NCI-H748 (cell line): ENCODE results near the gene SH3BP5L.
"Not testable (repeated sequence)": the region's sequence is repeated elsewhere in the genome, so short reads cannot be mapped to it uniquely, and the experiment has no call there.

Experiments used
- DNase-seq: peaks from one replicate; lab custom pipeline; 2025; ENCODE audit not compliant: unreplicated experiment; lab: John Stamatoyannopoulos, UW

SH3BP5L gene

DNA sequence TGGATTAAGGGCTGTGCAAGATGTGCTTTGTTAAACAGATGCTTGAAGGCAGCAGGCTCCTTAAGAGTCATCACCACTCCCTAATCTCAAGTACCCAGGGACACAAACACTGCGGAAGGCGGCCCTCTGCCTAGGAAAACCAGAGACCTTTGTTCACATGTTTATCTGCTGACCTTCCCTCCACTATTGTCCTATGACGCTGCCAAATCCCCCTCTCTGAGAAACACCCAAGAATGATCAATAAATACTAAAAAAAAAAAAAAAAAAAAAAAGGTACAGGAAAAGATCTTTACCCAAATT, 5.0 kb upstream of the SH3BP5L start:
- DNase-seq = not testable (repeated sequence)

GRCh38 chr1:248828845-248829244, 3.1 kb upstream of the SH3BP5L start:
- no peak for DNase-seq

- DNase-seq = no peak
Observed at GRCh38 chr1:248825573-248825908, 174 bp downstream of the SH3BP5L start.

DNA sequence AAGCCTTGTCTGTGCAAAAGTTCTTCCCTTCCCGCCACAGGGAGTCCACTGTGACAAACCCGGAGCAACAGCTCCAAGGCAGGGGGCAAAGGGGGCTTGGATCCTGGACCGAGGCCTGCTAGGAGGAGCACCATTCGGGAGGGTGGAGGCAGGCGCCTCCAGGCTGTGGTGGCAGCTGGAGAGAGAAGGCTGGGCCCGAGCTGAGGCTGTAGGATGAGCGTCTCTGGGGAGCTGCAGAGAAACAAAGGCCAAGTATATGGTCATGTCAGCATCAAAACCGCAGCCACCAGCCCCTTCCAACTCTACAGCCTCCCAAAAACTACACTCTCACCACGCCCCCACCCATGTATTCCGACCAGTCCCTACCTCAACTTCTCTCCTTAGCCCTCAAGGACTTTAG, 579 bp downstream of the SH3BP5L start:
- DNase-seq = no peak

GRCh38 chr1:248824701-248825100, 1.0 kb downstream of the SH3BP5L start:
- no peak for DNase-seq

- DNase-seq = no peak
Observed at GRCh38 chr1:248824301-248824700, 1.4 kb downstream of the SH3BP5L start.

DNA sequence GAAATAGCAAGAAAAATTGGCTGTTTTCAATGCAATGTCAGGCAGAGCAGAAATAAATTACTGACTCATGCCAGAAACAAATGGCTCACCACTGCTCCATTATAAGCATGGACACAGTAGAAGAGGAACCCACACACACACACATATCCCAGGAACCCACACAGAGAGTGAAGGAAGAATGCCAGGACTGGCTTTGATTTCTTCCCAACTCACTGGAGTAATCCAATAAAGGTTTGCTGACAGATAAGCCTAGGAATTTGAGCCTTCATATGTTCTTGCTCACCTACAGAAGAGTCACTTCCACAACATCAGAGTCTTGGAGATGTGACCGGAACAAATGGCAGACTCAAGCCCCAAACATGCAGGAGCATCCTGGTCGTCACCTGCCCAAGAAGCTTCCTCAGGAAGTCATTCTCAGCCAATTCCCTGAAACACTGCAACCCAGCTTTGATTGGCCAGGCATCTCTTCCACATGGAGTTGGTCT, 2.2 kb downstream of the SH3BP5L start:
- no peak for DNase-seq

GRCh38 chr1:248822148-248823032, 3.3 kb downstream of the SH3BP5L start:
- DNase-seq = no peak

GRCh38 chr1:248821641-248822040, 4.1 kb downstream of the SH3BP5L start:
- DNase-seq = no peak

DNA sequence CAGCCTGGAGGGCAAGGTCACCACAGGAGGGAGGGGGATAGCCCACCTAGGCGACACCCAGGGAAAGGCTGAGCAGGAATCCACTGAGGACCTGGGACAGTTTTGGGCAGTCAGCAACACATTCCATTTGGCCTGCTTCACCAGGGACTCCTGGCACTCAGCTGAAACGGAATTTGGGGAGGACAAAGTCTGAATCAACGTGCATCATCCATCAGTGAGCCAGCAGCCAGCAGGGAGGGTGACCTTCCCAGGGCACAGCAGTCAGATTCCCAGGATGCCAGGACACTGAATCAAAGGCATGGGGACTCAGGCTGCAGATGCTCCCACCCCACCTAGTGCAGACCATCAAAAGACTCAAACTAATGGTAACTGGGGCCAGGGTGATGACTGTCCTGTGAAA, 4.6 kb downstream of the SH3BP5L start:
- DNase-seq = no peak

DNA sequence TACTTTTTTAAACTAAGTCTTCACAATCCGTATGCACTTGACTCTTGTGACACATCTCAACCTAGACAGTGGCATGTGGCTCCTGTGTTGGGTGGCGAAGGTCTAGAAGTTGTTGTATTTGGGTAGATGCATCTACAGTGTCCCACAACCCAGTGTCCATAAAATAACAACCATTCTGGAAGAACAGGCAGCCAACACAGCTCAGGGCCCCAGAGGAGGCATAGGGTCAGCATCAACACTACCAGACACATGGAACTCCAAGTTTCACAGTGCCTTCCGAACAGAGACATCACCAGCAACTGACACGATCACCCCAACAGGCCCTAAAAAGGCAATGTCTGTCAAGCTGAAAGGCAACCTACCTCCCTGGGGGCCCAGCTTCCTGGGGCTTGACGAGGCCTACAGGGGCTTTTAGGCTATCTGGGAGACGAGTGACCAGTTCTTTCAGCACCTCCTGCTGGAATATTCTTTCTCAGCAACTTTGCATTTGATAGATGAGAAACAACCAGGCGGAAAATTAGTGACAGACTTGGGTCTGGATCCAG, 5.6 kb downstream of the SH3BP5L start:
- DNase-seq = no peak

GRCh38 chr1:248818505-248819374, 7.0 kb downstream of the SH3BP5L start:
- no peak for DNase-seq

DNA sequence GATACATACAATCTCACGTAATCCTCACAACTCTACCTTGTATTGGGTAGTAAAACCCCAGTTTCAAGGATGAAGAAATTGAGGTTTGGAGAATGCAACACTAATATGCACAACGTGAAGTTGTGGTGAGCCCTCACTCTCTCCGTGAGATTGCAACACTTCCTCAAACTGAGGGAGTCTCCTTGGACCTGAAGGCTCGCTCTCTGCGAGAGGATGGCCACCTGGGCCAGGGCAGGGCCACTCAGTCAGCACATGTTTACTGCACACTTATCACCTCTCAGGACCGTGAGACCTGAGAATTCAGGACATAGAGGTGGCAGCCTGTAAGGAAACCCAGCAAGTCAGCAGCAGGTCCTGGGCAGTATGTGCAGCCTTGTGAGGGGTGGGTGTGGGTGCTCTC, 8.7 kb downstream of the SH3BP5L start:
- DNase-seq = no peak

GRCh38 chr1:248816042-248816851, 9.5 kb downstream of the SH3BP5L start:
- DNase-seq = no peak

GRCh38 chr1:248815407-248816034, 10.2 kb downstream of the SH3BP5L start:
- no peak for DNase-seq

DNA sequence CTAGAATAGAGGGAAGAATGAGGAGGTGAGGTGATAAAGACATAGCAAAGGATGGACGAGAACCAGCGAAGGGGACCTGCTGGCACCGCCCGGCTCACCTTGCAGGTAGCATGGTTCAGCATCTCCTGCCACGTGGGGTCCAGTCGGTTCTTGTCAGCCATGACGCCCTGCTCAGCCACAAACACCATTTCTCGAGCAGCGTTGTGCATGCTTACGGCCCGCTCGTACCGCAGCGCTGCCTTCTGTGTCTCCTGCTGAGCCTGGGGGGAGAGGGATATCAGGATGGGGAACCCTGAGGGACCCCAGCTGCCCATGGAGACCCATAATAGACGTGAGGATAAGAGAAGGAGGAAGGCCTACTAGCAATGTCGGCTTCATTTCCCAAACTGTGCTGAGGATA, 11.4 kb downstream of the SH3BP5L start:
- DNase-seq = no peak

GRCh38 chr1:248813546-248813945, 12.2 kb downstream of the SH3BP5L start:
- no peak for DNase-seq

DNA sequence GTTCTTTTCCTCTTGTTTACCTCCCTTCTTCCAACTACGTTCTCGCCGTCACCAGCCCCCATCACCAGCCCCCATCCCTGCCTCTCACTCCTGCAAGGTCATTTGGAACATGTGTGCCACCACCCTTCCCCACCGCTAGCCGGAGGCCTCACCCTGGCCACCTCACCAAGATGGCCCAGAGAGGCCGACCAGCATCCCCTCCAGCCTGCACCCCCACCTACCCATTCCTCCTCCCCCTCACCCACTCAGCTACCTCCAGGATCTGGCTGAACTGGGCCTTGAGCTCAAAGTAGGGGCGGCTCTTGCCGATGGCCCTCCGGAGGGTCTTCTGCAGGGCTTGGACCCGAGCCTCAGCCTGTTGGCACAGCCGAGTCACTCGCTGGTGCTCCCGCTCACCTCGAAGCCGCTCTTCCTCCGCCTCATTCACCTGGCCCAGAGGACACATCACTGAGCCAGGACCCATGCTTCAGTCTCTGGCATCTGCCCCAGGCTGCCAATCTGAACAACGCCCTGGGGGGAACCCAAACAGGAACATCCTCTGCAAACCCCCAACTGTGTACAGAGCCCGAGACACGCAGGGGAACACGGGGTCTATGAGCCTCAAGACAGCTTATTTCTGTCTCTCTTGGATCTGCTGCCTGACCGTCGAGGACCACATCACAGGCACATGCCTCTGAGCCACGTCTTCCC, 12.8 kb downstream of the SH3BP5L start:
- DNase-seq = no peak

DNA sequence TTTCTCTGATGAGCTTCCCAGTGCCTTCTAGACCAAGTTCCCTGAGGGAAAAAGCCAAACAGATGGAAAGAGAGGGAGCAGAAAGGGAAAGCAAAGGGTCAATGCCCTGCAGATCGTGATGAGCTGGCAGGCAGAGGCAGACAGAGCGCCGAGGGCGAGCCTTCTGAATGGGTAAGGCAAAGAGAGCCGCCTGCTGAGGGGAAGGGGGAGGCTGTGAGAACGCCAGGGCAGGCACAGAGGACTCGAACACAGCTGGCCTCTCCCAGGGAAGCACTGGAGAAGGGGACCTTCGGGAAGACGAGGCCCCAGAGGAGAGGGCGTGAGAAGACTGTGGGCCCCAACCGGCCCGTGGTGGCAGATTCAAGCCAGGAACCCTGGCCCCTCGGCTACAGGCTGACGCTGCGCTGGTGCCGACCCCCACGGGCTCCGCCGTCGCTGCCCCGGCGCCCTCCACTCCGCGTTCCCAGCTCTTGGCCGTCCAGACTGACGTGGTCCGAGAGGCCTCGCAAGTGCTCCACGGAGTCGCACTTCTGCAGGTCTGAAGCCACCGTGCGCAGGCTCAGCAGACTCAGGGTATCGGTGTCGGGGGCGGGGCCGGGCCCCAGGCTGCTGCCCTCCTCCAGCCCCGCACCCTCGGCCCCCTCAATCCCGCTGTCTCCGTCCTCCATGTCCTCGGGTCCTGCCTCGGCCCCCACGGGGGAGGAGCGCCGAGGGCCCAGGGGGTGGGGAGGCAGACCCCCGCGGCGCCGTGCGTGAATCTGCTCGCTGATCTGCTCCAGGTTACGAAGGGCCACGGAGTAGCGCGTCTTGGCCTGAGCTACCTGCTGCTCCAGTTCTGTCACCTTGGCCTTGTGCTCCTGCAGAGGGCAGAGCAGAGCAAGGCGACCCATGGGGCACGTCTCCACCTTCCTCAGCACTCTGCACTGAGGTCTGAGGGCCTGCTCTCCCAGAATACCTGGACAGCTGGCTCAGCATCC, 13.9 kb downstream of the SH3BP5L start:
- no peak for DNase-seq
